GM21717 (cell line): ENCODE results near the gene AK5.

Experiments used
- ATAC-seq: cut with Tn5 transposase; IDR thresholded peaks from one replicate; pipeline ENCODE4 v1.9.1; 2021; ENCODE audit warnings: mild to moderate bottlenecking, moderate library complexity; ENCODE audit not compliant: unreplicated experiment

The AK5 gene

GRCh38 chr1:77433934-77434333 is 152.1 kb downstream of the AK5 start:
- ATAC-seq = no peak

- ATAC-seq = no peak
Measured at GRCh38 chr1:77434967-77435366, 153.1 kb downstream of the AK5 start.

GRCh38 chr1:77438236-77438913 is 156.6 kb downstream of the AK5 start:
- no peak for ATAC-seq

GRCh38 chr1:77446841-77447555 is 165.2 kb downstream of the AK5 start:
- ATAC-seq = no peak

GRCh38 chr1:77447669-77448068 is 165.8 kb downstream of the AK5 start:
- ATAC-seq = no peak

- ATAC-seq = no peak
Measured at GRCh38 chr1:77459881-77460280, 178.1 kb downstream of the AK5 start.

GRCh38 chr1:77461691-77462090 is 179.9 kb downstream of the AK5 start:
- ATAC-seq = no peak

- no peak for ATAC-seq
Measured at GRCh38 chr1:77463216-77463615, 181.4 kb downstream of the AK5 start.

GRCh38 chr1:77465139-77465538 is 183.3 kb downstream of the AK5 start:
- no peak for ATAC-seq

- ATAC-seq = no peak
Measured at GRCh38 chr1:77465922-77466321, 184.1 kb downstream of the AK5 start.

- ATAC-seq = no peak
Measured at GRCh38 chr1:77467021-77467595, 185.3 kb downstream of the AK5 start.

- ATAC-seq = no peak
Measured at GRCh38 chr1:77467741-77468140, 185.9 kb downstream of the AK5 start.

GRCh38 chr1:77468257-77468948 is 186.6 kb downstream of the AK5 start:
- no peak for ATAC-seq

GRCh38 chr1:77468949-77469710 is 187.3 kb downstream of the AK5 start:
- no peak for ATAC-seq

- ATAC-seq = no peak
Measured at GRCh38 chr1:77471691-77472090, 189.9 kb downstream of the AK5 start.

- ATAC-seq = no peak
Measured at GRCh38 chr1:77473690-77474089, 191.9 kb downstream of the AK5 start.

- ATAC-seq = no peak
Measured at GRCh38 chr1:77475641-77476040, 193.8 kb downstream of the AK5 start.

GRCh38 chr1:77476475-77476874 is 194.7 kb downstream of the AK5 start:
- no peak for ATAC-seq

- no peak for ATAC-seq
Measured at GRCh38 chr1:77484334-77484733, 202.5 kb downstream of the AK5 start.

- ATAC-seq = no peak
Measured at GRCh38 chr1:77484926-77485325, 203.1 kb downstream of the AK5 start.

GRCh38 chr1:77487631-77488030 is 205.8 kb downstream of the AK5 start:
- no peak for ATAC-seq
